Measurements from ENCODE around the gene ADAMTS2. TPM values are rescaled to one million over a fixed set of nuclear protein-coding genes. Genes with fewer than 3 reads are reported as not detected.

Gene ADAMTS2
- total RNA-seq, 1 donor from 2014 or later, result 7.7 TPM

- TF ChIP-seq CTCF (conservative IDR thresholded peaks at IDR 0.05), result no peak
Measured at GRCh38 chr5:179192891-179193470, 152.3 kb downstream of the ADAMTS2 start.

DNA sequence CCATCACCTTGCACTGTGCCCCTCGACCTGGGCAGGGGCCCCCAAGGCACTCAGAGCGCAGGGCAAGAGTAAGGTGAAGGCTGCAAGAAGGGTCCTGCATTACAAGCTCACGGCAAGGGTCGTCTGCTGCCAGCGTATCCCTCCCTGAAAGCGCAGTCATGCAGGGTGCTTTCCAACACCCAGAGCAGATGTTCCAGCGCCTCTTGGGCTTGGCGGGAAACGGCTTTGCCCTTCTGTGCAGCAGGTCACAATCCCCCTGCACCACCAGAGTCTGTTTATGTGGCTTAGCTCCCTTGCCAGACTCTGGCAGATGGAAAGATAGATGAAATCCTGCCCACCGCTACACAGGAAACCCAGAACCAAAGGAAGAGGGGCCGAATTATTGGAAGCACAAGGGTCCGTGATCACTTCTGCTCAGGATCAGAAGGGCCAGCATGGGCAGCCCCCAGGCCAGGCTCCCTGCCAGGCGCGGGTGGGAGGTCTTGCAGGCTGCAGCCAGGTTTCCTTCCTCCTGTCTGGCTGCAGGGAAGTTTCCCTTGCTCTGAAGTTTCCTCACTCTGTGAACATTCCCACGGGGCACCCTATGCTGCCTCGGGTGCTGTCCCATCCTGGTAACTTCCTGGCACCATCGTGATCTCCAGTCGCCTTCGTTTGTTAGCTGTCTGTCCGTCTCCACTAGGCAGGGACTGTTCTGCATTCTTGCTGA lies 152.9 kb downstream of the ADAMTS2 start:
- DNase-seq (ENCODE audit: extremely low spot score, unreplicated experiment), result no peak
- H3K4me1 Mint-ChIP-seq (ENCODE audit: unreplicated experiment), result peaks cover 22% of the 10 kb centered on the region
- H3K9me3 Mint-ChIP-seq, result no peaks in the 10 kb centered on the region
- no peaks in the 10 kb centered on the region for H3K27me3 Mint-ChIP-seq
- H3K27ac Mint-ChIP-seq, result no peak overlapping the region
- H3K4me3 Mint-ChIP-seq, result no peak overlapping the region
- TF ChIP-seq CTCF (conservative IDR thresholded peaks at IDR 0.05), result no peak
- no peaks in the 10 kb centered on the region for H3K36me3 Mint-ChIP-seq

More at GRCh38 chr5:179192891-179193470, 152.3 kb downstream of the ADAMTS2 start:
- Mint-ChIP-seq H3K27me3 (no peaks in the 10 kb centered on the region), H3K27ac (no peak overlapping the region), H3K4me3 (no peak overlapping the region), H3K36me3 (no peaks in the 10 kb centered on the region), H3K4me1 (ENCODE audit: unreplicated experiment) (peaks cover 18% of the 10 kb centered on the region), H3K9me3 (no peaks in the 10 kb centered on the region)
- no peak for DNase-seq (ENCODE audit: extremely low spot score, unreplicated experiment)

DNA sequence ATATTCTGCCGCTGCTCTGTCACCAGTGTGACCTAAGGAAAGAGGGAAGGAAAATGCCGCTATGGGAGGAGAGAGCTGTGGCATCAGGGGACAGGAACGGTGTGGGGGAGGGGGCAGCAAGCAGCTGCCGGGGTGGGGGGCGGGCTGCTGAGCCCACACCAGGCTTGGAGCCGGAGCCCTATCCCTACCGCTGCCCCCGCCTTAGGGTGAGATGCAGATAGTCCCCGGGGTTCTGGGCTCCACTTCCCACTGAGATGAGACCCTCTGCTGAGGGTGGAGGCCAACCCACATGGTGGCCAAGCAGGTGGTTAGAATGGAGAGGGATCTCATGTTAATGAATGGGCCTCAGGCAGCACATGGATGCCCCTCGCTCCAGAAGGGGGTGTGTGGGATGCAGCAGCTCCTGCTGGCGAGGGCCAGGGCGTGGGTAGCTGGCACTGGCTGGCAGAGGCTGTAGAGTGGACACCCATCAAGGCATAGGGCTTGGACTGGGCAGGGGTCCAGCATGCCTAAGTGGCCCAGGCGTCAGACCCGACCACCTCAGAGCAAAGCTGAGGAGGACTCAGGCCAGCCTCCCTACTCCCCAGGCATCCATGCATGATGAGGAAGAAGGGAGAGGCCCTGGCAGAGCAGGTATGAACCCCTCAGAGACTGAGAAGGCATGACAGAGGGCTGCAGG lies 153.6 kb downstream of the ADAMTS2 start:
- TF ChIP-seq CTCF (conservative IDR thresholded peaks at IDR 0.05), result no peak
- no peak for DNase-seq (ENCODE audit: extremely low spot score, unreplicated experiment)
- no peaks in the 10 kb centered on the region for H3K27me3 Mint-ChIP-seq
- no peaks in the 10 kb centered on the region for H3K36me3 Mint-ChIP-seq
- H3K4me3 Mint-ChIP-seq, result no peak overlapping the region
- H3K27ac Mint-ChIP-seq, result no peak overlapping the region
- no peaks in the 10 kb centered on the region for H3K9me3 Mint-ChIP-seq
- H3K4me1 Mint-ChIP-seq (ENCODE audit: unreplicated experiment), result peaks cover 27% of the 10 kb centered on the region

DNA sequence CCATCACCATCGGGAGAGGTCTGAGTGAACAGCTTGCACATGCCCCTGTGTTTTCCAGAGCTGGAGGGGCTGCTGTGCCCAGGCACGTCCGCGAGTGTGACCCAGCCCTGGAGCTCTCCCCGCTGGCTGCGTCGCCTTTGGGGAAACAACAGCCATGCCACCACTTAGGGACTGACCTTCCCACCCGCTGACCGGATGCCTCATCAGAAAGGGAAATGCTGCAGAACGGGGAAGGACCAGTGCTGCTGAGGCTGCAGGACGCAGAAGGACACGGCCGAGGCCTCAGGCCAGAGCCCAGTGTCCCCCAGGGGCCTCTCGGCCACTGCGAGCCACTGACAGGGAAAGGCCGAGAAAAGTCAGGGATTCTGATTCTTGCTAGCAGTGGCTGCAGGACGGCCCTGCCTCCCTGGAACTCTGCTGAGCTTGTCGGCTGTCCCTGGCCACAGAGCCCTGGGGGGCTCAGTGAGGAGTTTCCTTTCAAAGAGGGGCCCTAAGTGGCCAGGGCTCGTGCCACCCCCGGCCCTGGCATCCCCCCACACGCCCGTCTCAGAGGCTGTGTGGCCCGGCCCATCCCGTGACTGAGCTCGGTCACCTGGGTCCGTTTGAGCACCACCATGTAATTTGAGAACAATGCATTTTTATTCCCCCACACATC lies 154.3 kb downstream of the ADAMTS2 start:
- Mint-ChIP-seq H3K4me3 (no peak overlapping the region), H3K4me1 (ENCODE audit: unreplicated experiment) (peaks cover 21% of the 10 kb centered on the region), H3K27ac (no peak overlapping the region), H3K36me3 (no peaks in the 10 kb centered on the region), H3K9me3 (no peaks in the 10 kb centered on the region), H3K27me3 (no peaks in the 10 kb centered on the region)
- DNase-seq (ENCODE audit: extremely low spot score, unreplicated experiment), result no peak
- TF ChIP-seq CTCF (conservative IDR thresholded peaks at IDR 0.05), result no peak

DNA sequence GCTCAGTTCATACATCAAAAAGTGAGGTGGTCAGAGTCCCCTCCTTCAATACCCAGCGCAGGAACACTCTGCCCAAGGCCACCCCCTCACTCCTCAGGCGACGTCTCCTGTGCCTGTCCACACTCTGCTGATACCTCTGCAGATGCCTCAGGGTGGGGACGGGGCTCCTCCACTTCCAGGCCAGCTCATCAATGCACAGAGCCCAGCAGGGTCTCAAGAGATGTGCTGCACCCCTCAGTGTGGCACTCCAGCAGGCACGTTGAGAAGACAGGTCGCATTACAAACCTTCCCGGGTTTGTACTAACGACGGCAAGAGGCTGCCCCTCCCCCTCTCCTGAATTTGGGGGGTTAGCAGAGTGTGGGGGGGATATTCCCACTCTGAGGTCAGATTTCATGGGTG lies 156.6 kb downstream of the ADAMTS2 start:
- H3K27me3 Mint-ChIP-seq, result no peaks in the 10 kb centered on the region
- peaks cover 25% of the 10 kb centered on the region for H3K4me1 Mint-ChIP-seq (ENCODE audit: unreplicated experiment)
- no peak for DNase-seq (ENCODE audit: extremely low spot score, unreplicated experiment)
- no peak overlapping the region for H3K4me3 Mint-ChIP-seq
- no peaks in the 10 kb centered on the region for H3K36me3 Mint-ChIP-seq
- no peak for TF ChIP-seq CTCF (conservative IDR thresholded peaks at IDR 0.05)
- no peaks in the 10 kb centered on the region for H3K9me3 Mint-ChIP-seq
- no peak overlapping the region for H3K27ac Mint-ChIP-seq
